ENCODE results near the gene TMEM123. TPM values are rescaled to one million over a fixed set of nuclear protein-coding genes. Genes with fewer than 3 reads are reported as not detected.

TMEM123 gene
- total RNA-seq, 1 donor from 2014 or later = 204 TPM

DNA sequence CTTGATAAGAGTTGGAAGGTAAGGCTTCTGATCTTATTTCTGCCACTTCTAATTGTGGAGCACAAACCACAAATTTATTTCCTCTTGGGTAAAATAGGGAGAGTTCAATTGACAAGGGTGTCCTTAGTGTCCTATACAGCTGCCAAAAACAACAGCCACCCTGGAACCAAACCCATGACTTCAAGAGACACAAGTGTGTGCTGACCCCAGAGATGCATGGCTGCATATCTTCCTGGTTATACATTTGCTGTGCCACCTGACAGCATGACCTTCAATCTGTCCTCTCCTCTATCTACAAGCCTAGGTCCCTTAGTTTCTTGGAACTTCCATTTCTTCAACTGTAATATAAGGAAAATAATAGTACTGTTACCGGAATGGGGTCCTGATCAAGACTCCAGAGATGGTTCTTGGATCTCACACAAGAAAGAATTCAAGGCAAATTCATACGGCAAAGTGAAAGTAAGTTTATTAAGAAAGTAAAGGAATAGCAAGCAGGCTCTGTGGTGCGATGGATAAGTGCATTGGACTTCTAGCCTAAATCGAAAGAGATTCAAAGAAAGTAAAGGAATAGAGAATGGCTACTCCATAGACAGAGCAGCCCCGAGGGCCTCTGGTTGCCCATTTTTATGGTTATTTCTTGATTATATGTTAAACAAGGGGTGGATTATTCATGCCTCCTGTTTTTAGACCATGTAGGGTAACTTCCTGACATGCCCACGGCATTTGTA, 15.5 kb upstream of the TMEM123 start:
- H3K36me3 Mint-ChIP-seq (ENCODE audit: low read depth) = no peaks in the 10 kb centered on the region
- no peak overlapping the region for H3K27ac Mint-ChIP-seq
- no peaks in the 10 kb centered on the region for H3K27me3 Mint-ChIP-seq (ENCODE audit: low read depth)
- DNase-seq (ENCODE audit: low spot score) = no peak
- H3K9me3 Mint-ChIP-seq = no peaks in the 10 kb centered on the region
- H3K4me1 Mint-ChIP-seq (ENCODE audit: low read depth) = peaks cover 73% of the 10 kb centered on the region
- no peak overlapping the region for H3K4me3 Mint-ChIP-seq (ENCODE audit: low read depth)
- intact Hi-C loops (cut with micrococcal nuclease) = no loop called here

DNA sequence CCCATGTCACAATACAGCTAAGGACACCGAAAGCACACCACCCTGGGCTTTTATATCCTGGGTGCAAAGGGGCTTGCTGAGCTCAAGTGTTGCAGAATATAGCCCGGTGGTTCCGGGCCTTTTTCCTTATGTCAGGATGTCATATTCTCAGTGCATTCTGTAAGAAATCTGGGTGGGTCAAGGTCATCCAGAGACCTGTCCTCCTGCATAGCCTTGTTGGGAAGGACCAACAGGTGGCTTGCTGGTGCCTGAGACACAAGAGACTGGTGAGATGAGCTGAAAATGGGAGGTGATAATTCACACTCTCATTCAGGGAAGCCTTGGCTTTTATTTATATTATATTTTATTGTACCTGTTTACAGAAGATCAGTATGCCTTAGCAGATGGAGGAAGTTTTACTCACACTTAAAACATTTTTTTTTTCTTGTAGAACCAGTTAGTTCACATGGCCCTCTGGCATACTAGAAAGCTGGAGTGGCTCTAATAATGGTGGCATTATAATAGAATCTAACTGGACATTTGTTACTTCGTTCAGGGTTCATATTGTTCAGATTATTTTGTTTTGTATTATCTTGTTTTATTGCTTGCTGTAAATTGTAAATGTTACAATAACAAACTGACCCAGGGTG, 14.6 kb upstream of the TMEM123 start:
- H3K36me3 Mint-ChIP-seq (ENCODE audit: low read depth) = no peaks in the 10 kb centered on the region
- intact Hi-C loops (cut with micrococcal nuclease) = no loop called here

GRCh38 chr11:102465696-102466095, 13.1 kb upstream of the TMEM123 start:
- Mint-ChIP-seq H3K4me3 (ENCODE audit: low read depth) (no peak overlapping the region), H3K36me3 (ENCODE audit: low read depth) (no peaks in the 10 kb centered on the region), H3K27me3 (ENCODE audit: low read depth) (no peaks in the 10 kb centered on the region), H3K4me1 (ENCODE audit: low read depth) (peaks cover 65% of the 10 kb centered on the region), H3K9me3 (no peaks in the 10 kb centered on the region), H3K27ac (no peak overlapping the region)
- intact Hi-C loops (cut with micrococcal nuclease) = no loop called here
- no peak for DNase-seq (ENCODE audit: low spot score)

More for the DNA sequence above, 14.6 kb upstream of the TMEM123 start:
- Mint-ChIP-seq H3K27ac (no peak overlapping the region), H3K4me3 (ENCODE audit: low read depth) (no peak overlapping the region), H3K27me3 (ENCODE audit: low read depth) (no peaks in the 10 kb centered on the region), H3K4me1 (ENCODE audit: low read depth) (peaks cover 77% of the 10 kb centered on the region), H3K9me3 (no peaks in the 10 kb centered on the region)
- DNase-seq (ENCODE audit: low spot score) = no peak

GRCh38 chr11:102464859-102465500, 12.4 kb upstream of the TMEM123 start:
- no peak for DNase-seq (ENCODE audit: low spot score)

GRCh38 chr11:102464037-102464436, 11.5 kb upstream of the TMEM123 start:
- no peak for DNase-seq (ENCODE audit: low spot score)
- H3K9me3 Mint-ChIP-seq = no peaks in the 10 kb centered on the region
- peaks cover 2% of the 10 kb centered on the region for H3K36me3 Mint-ChIP-seq (ENCODE audit: low read depth)
- intact Hi-C loops (cut with micrococcal nuclease) = no loop called here
- no peak overlapping the region for H3K27ac Mint-ChIP-seq
- H3K4me1 Mint-ChIP-seq (ENCODE audit: low read depth) = peaks cover 61% of the 10 kb centered on the region
- no peak overlapping the region for H3K4me3 Mint-ChIP-seq (ENCODE audit: low read depth)
- no peaks in the 10 kb centered on the region for H3K27me3 Mint-ChIP-seq (ENCODE audit: low read depth)

More at GRCh38 chr11:102464859-102465500, 12.4 kb upstream of the TMEM123 start:
- intact Hi-C loops (cut with micrococcal nuclease) = no loop called here
- Mint-ChIP-seq H3K9me3 (no peaks in the 10 kb centered on the region), H3K4me1 (ENCODE audit: low read depth) (peaks cover 61% of the 10 kb centered on the region), H3K27ac (no peak overlapping the region), H3K36me3 (ENCODE audit: low read depth) (no peaks in the 10 kb centered on the region), H3K27me3 (ENCODE audit: low read depth) (no peaks in the 10 kb centered on the region), H3K4me3 (ENCODE audit: low read depth) (no peak overlapping the region)

- Mint-ChIP-seq H3K9me3 (no peaks in the 10 kb centered on the region), H3K4me1 (ENCODE audit: low read depth) (peaks cover 62% of the 10 kb centered on the region), H3K36me3 (ENCODE audit: low read depth) (peaks cover 2% of the 10 kb centered on the region), H3K4me3 (ENCODE audit: low read depth) (no peak overlapping the region), H3K27me3 (ENCODE audit: low read depth) (no peaks in the 10 kb centered on the region), H3K27ac (no peak overlapping the region)
- DNase-seq (ENCODE audit: low spot score) = no peak
- intact Hi-C loops (cut with micrococcal nuclease) = no loop called here
Measured at GRCh38 chr11:102462610-102463009, 10.0 kb upstream of the TMEM123 start.

- DNase-seq (ENCODE audit: low spot score) = no peak
- Mint-ChIP-seq H3K4me3 (ENCODE audit: low read depth) (no peak overlapping the region), H3K4me1 (ENCODE audit: low read depth) (peaks cover 61% of the 10 kb centered on the region), H3K9me3 (no peaks in the 10 kb centered on the region), H3K27me3 (ENCODE audit: low read depth) (no peaks in the 10 kb centered on the region), H3K27ac (peak overlapping the region; percentile 33), H3K36me3 (ENCODE audit: low read depth) (peaks cover 2% of the 10 kb centered on the region)
- intact Hi-C loops (cut with micrococcal nuclease) = no loop called here
Measured at GRCh38 chr11:102459393-102459792, 6.8 kb upstream of the TMEM123 start.

DNA sequence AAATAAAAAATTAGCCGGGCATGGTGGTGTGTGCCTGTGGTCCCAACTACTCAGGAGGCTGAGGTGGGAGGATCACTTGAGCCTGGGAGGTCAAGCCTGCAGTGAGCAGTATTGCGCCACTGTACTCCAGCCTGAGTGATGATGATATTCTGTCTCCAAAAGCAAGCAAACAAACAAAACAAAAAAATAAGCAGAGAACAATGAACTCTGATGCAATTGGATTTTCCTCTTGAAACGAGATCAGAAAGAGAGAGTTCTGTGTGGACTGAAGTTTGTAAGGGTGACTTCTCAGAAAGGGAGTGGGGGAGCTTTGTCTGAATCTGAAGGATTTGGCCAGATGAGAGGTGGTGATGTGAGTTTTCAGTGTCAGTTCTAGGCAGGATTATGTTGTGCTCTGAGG, 6.0 kb upstream of the TMEM123 start:
- peak overlapping the region; percentile 2 for H3K27ac Mint-ChIP-seq

GRCh38 chr11:102457865-102458264, 5.3 kb upstream of the TMEM123 start:
- no peaks in the 10 kb centered on the region for H3K27me3 Mint-ChIP-seq (ENCODE audit: low read depth)
- peaks cover 2% of the 10 kb centered on the region for H3K36me3 Mint-ChIP-seq (ENCODE audit: low read depth)
- no peaks in the 10 kb centered on the region for H3K9me3 Mint-ChIP-seq
- DNase-seq (ENCODE audit: low spot score) = no peak
- H3K4me1 Mint-ChIP-seq (ENCODE audit: low read depth) = peaks cover 67% of the 10 kb centered on the region
- no peak overlapping the region for H3K4me3 Mint-ChIP-seq (ENCODE audit: low read depth)
- intact Hi-C loops (cut with micrococcal nuclease) = loop anchor here (1.0 to 2.0 kb wide), 3 partner anchors 18 to 61 kb away; no protein-coding TSS in a partner anchor
- peak overlapping the region; percentile 18 for H3K27ac Mint-ChIP-seq

More for the DNA sequence above, 6.0 kb upstream of the TMEM123 start:
- H3K4me3 Mint-ChIP-seq (ENCODE audit: low read depth) = no peak overlapping the region
- H3K4me1 Mint-ChIP-seq (ENCODE audit: low read depth) = peaks cover 63% of the 10 kb centered on the region
- DNase-seq (ENCODE audit: low spot score) = no peak
- H3K9me3 Mint-ChIP-seq = no peaks in the 10 kb centered on the region
- peaks cover 2% of the 10 kb centered on the region for H3K36me3 Mint-ChIP-seq (ENCODE audit: low read depth)
- no peaks in the 10 kb centered on the region for H3K27me3 Mint-ChIP-seq (ENCODE audit: low read depth)
- intact Hi-C loops (cut with micrococcal nuclease) = loop anchor here (1.0 kb wide), 1 partner anchor 18 kb away; no protein-coding TSS in a partner anchor

DNA sequence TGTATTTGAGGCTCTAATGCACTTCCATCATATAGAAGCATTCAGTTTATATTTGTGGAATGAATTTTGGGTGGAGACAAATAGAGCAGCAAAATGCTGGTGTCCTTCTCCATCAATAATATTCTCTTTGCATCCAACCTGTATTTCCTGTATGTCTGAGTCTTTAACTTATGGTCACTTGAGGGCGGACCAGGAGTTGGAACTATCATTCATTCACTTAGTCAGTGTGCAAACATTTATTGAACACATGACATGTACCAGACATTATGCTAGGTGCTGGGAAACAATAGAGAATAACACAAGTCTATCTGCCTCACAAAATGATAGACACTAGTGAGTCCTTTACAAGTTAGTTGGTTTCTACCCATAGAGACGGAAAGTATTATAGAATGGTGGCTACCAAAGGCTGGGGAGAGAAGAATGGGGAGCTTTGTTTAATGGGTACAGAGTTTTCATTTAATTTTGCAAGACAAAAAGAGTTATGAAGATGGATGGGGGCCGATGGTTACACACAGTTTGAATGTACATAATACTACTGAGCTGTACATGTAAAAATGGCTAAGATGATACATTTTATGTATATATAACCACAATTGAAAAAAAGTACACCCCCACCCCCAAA, 4.6 kb upstream of the TMEM123 start:
- H3K4me3 Mint-ChIP-seq (ENCODE audit: low read depth) = no peak overlapping the region
- H3K36me3 Mint-ChIP-seq (ENCODE audit: low read depth) = peaks cover 2% of the 10 kb centered on the region
- H3K9me3 Mint-ChIP-seq = no peaks in the 10 kb centered on the region
- intact Hi-C loops (cut with micrococcal nuclease) = loop anchor here (1.0 to 2.0 kb wide), 2 partner anchors 38 to 60 kb away; no protein-coding TSS in a partner anchor
- no peak for DNase-seq (ENCODE audit: low spot score)
- peaks cover 63% of the 10 kb centered on the region for H3K4me1 Mint-ChIP-seq (ENCODE audit: low read depth)
- H3K27ac Mint-ChIP-seq = peak overlapping the region; percentile 18
- H3K27me3 Mint-ChIP-seq (ENCODE audit: low read depth) = no peaks in the 10 kb centered on the region

DNA sequence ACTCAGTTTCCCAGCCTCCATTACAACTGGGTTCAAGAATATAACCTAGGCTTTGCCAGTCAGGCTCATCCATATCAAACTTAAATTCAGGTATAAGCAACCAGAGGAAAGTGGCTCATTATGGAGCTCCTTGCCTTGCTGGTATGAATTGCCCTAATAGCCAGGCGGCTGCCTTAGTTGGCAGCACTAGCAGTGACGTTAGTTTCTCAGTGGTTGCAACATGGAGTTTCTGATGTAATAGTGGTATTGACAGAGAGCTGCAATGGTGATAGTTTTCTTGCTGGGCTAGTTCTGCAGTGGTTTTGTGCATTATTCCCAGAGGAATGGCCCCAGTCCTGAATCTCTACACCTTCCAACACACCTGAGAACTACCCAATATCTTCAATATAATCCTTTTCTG, 3.8 kb upstream of the TMEM123 start:
- Mint-ChIP-seq H3K36me3 (ENCODE audit: low read depth) (peaks cover 7% of the 10 kb centered on the region), H3K4me1 (ENCODE audit: low read depth) (peaks cover 63% of the 10 kb centered on the region), H3K4me3 (ENCODE audit: low read depth) (no peak overlapping the region), H3K9me3 (no peaks in the 10 kb centered on the region), H3K27ac (no peak overlapping the region), H3K27me3 (ENCODE audit: low read depth) (no peaks in the 10 kb centered on the region)
- intact Hi-C loops (cut with micrococcal nuclease) = loop anchor here (2.0 kb wide), 1 partner anchor 60 kb away; no protein-coding TSS in a partner anchor
- DNase-seq (ENCODE audit: low spot score) = no peak

DNA sequence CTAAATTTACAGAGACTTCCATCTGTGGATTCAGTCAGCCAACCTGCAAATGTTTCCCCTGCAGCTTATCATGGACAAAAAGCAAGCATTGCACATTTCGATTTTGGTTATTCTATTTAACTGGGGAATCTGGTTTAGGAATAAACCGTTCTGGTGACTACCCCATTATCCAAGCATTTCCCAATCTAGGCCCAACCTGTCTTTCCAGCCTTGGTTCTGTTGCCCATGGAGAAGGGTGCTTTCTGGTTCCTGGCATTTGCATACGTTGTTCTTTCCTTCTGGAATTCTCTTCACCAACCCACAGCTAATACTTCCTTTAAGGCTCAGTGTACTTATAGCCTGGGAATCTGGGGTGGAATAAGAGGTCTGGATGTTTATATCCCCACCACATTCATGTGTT, 1.4 kb upstream of the TMEM123 start:
- DNase-seq (ENCODE audit: low spot score) = no peak
- H3K27me3 Mint-ChIP-seq (ENCODE audit: low read depth) = no peaks in the 10 kb centered on the region
- peaks cover 18% of the 10 kb centered on the region for H3K36me3 Mint-ChIP-seq (ENCODE audit: low read depth)
- intact Hi-C loops (cut with micrococcal nuclease) = loop anchor here (1.0 to 5.0 kb wide), 4 partner anchors 23 to 143 kb away; no protein-coding TSS in a partner anchor
- no peaks in the 10 kb centered on the region for H3K9me3 Mint-ChIP-seq
- peaks cover 73% of the 10 kb centered on the region for H3K4me1 Mint-ChIP-seq (ENCODE audit: low read depth)
- H3K4me3 Mint-ChIP-seq (ENCODE audit: low read depth) = no peak overlapping the region
- no peak overlapping the region for H3K27ac Mint-ChIP-seq
